ENCODE measurements around the gene MDH1. TPM values are rescaled to one million over a fixed set of nuclear protein-coding genes. Genes with fewer than 3 reads are reported as not detected.

Gene MDH1
- total and polyA plus RNA-seq, 4 donors: 75.6 to 210 (median 118) TPM

DNA sequence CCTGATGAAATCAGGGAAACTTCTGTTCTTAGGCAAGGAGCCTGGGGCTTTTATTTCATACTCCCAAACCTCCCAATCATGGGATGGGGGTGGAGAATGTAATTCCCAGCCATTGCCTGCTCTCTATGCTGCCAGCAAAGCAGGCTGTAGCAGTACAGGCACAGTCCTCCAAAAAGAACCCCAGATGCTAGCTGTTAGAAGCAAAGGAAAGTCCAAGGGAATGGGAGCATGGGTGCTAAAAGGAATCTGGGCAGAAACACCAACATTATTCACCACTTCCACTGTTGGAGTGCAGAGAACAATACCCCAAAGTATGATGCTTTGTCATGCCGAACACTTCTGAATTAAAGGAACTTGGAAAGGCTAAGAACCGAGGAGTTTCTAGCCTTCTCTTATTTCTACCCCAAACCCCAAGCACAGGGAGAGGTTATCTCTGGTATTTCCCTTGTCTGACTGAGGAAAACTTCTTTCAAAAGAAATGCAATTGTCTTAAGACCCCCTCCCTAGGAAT lies 24.7 kb downstream of the MDH1 start:
- no peak overlapping the region for H3K4me3 ChIP-seq (ENCODE audit: low read depth in 1 of 3, low read length in 3 of 3)
- DNase-seq (ENCODE audit: low spot score): no peak
- 84% methylated on average over 2 of the region's 2 CpGs for WGBS
- no peaks in the 10 kb centered on the region for H3K27me3 ChIP-seq (ENCODE audit: control insufficient read depth in 4 of 4, insufficient read depth in 4 of 4, low read length in 3 of 4)
- H3K36me3 ChIP-seq (ENCODE audit: control insufficient read depth in 4 of 4, insufficient read depth in 3 of 4, low read depth in 1 of 4, low read length in 3 of 4): no peaks in the 10 kb centered on the region
- H3K9me3 ChIP-seq (ENCODE audit: control insufficient read depth in 4 of 4, low read length in 3 of 4): no peaks in the 10 kb centered on the region
- no peak overlapping the region for H3K27ac ChIP-seq (ENCODE audit: low read depth in 1 of 2, low read length in 2 of 2)
- H3K4me1 ChIP-seq (ENCODE audit: control insufficient read depth in 4 of 4, insufficient read depth in 4 of 4, low read length in 3 of 4): no peaks in the 10 kb centered on the region
- no peak for TF ChIP-seq FOXA2 (IDR thresholded peaks at IDR 0.05)
- TF ChIP-seq HNF4A (conservative IDR thresholded peaks at IDR 0.05): no peak
- no peak for TF ChIP-seq SP1 (IDR thresholded peaks at IDR 0.05)
- TF ChIP-seq, protein P1, sequence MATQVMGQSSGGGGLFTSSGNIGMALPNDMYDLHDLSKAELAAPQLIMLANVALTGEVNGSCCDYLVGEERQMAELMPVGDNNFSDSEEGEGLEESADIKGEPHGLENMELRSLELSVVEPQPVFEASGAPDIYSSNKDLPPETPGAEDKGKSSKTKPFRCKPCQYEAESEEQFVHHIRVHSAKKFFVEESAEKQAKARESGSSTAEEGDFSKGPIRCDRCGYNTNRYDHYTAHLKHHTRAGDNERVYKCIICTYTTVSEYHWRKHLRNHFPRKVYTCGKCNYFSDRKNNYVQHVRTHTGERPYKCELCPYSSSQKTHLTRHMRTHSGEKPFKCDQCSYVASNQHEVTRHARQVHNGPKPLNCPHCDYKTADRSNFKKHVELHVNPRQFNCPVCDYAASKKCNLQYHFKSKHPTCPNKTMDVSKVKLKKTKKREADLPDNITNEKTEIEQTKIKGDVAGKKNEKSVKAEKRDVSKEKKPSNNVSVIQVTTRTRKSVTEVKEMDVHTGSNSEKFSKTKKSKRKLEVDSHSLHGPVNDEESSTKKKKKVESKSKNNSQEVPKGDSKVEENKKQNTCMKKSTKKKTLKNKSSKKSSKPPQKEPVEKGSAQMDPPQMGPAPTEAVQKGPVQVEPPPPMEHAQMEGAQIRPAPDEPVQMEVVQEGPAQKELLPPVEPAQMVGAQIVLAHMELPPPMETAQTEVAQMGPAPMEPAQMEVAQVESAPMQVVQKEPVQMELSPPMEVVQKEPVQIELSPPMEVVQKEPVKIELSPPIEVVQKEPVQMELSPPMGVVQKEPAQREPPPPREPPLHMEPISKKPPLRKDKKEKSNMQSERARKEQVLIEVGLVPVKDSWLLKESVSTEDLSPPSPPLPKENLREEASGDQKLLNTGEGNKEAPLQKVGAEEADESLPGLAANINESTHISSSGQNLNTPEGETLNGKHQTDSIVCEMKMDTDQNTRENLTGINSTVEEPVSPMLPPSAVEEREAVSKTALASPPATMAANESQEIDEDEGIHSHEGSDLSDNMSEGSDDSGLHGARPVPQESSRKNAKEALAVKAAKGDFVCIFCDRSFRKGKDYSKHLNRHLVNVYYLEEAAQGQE (IDR thresholded peaks at IDR 0.05): no peak
- TF ChIP-seq GABPA (IDR thresholded peaks at IDR 0.05 in 1 of 2, conservative IDR thresholded peaks at IDR 0.05 in 1 of 2): no peak
- no peak for TF ChIP-seq JUND (IDR thresholded peaks at IDR 0.05)
- TF ChIP-seq, protein P2, sequence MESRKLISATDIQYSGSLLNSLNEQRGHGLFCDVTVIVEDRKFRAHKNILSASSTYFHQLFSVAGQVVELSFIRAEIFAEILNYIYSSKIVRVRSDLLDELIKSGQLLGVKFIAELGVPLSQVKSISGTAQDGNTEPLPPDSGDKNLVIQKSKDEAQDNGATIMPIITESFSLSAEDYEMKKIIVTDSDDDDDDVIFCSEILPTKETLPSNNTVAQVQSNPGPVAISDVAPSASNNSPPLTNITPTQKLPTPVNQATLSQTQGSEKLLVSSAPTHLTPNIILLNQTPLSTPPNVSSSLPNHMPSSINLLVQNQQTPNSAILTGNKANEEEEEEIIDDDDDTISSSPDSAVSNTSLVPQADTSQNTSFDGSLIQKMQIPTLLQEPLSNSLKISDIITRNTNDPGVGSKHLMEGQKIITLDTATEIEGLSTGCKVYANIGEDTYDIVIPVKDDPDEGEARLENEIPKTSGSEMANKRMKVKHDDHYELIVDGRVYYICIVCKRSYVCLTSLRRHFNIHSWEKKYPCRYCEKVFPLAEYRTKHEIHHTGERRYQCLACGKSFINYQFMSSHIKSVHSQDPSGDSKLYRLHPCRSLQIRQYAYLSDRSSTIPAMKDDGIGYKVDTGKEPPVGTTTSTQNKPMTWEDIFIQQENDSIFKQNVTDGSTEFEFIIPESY (IDR thresholded peaks at IDR 0.05): no peak
- TF ChIP-seq HNF4G (IDR thresholded peaks at IDR 0.05): no peak
- no peak for TF ChIP-seq TAF1 (conservative IDR thresholded peaks at IDR 0.05)
- TF ChIP-seq, protein P3, sequence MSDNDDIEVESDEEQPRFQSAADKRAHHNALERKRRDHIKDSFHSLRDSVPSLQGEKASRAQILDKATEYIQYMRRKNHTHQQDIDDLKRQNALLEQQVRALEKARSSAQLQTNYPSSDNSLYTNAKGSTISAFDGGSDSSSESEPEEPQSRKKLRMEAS (IDR thresholded peaks at IDR 0.05): no peak
- TF ChIP-seq RAD21 (IDR thresholded peaks at IDR 0.05): no peak
- TF ChIP-seq, protein P4, sequence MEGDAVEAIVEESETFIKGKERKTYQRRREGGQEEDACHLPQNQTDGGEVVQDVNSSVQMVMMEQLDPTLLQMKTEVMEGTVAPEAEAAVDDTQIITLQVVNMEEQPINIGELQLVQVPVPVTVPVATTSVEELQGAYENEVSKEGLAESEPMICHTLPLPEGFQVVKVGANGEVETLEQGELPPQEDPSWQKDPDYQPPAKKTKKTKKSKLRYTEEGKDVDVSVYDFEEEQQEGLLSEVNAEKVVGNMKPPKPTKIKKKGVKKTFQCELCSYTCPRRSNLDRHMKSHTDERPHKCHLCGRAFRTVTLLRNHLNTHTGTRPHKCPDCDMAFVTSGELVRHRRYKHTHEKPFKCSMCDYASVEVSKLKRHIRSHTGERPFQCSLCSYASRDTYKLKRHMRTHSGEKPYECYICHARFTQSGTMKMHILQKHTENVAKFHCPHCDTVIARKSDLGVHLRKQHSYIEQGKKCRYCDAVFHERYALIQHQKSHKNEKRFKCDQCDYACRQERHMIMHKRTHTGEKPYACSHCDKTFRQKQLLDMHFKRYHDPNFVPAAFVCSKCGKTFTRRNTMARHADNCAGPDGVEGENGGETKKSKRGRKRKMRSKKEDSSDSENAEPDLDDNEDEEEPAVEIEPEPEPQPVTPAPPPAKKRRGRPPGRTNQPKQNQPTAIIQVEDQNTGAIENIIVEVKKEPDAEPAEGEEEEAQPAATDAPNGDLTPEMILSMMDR (IDR thresholded peaks at IDR 0.05; ENCODE audit: low read depth, low read length, missing input control): no peak
- TF ChIP-seq, protein P5, sequence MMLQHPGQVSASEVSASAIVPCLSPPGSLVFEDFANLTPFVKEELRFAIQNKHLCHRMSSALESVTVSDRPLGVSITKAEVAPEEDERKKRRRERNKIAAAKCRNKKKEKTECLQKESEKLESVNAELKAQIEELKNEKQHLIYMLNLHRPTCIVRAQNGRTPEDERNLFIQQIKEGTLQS (IDR thresholded peaks at IDR 0.05): no peak
- TF ChIP-seq FOXA1 (IDR thresholded peaks at IDR 0.05): no peak
- no peak for TF ChIP-seq RXRA (IDR thresholded peaks at IDR 0.05)
- no peak for TF ChIP-seq YY1 (IDR thresholded peaks at IDR 0.05)
- TF ChIP-seq EGR1 (IDR thresholded peaks at IDR 0.05; ENCODE audit: low read depth in 2 of 2): no peak
- no peak for TF ChIP-seq NR2F2 (IDR thresholded peaks at IDR 0.05)
- no peak overlapping the region for H3K9ac ChIP-seq (ENCODE audit: low read depth in 1 of 2, low read length in 2 of 2)
